SK-N-MC (cell line): Measurements from ENCODE around the gene PTGDR.

Source experiments
- DNase-seq: peaks from one replicate; pipeline ENCODE4 v3.0.0-alpha.2; 2011; ENCODE audit warnings: low read depth, low spot score
- H3K27ac ChIP-seq: fragments of 200-600 bp; sonication (generic); 2 replicates; pipeline ENCODE4 v1.5.1; 2016; ENCODE audit warnings: mixed run types
- H3K36me3 ChIP-seq: fragments of 200-600 bp; sonication (generic); 2 replicates; pipeline ENCODE4 v1.6.1; 2017; ENCODE audit warnings: antibody characterized with exemption, low read length, mixed read lengths; ENCODE audit not compliant: insufficient read depth
- H3K4me3 ChIP-seq: fragments of 200-600 bp; sonication (generic); 2 replicates; pipeline ENCODE4 v1.5.1; 2016
- H3K9ac ChIP-seq: fragments of 200-600 bp; sonication (generic); 2 replicates; pipeline ENCODE4 v1.8.0; 2017; ENCODE audit warnings: mixed run types, mixed read lengths; ENCODE audit not compliant: insufficient read length
- H3K9me3 ChIP-seq: fragments of 200-600 bp; sonication (generic); 2 replicates; pipeline ENCODE4 v1.6.1; 2017; ENCODE audit warnings: low read depth, mild to moderate bottlenecking, antibody characterized with exemption, low read length, moderate library complexity, mixed read lengths
- EZH2 ChIP-seq: fragments of 200-600 bp; sonication (generic); IDR thresholded peaks from one replicate; pipeline ENCODE4 v1.6.1; 2017; ENCODE audit warnings: antibody characterized with exemption
- FOXP2 ChIP-seq: optimal IDR thresholded peaks from 2 replicates; pipeline ENCODE3; 2011; ENCODE audit warnings: mild to moderate bottlenecking, moderate library complexity; ENCODE audit not compliant: insufficient read depth; ENCODE audit errors: extremely low read length, control extremely low read depth
- POLR2AphosphoS5 ChIP-seq: IDR thresholded peaks from 2 replicates; pipeline ENCODE4 v1.6.1; 2012; ENCODE audit warnings: mild to moderate bottlenecking, low read depth, low read length, borderline replicate concordance

Gene PTGDR

DNA sequence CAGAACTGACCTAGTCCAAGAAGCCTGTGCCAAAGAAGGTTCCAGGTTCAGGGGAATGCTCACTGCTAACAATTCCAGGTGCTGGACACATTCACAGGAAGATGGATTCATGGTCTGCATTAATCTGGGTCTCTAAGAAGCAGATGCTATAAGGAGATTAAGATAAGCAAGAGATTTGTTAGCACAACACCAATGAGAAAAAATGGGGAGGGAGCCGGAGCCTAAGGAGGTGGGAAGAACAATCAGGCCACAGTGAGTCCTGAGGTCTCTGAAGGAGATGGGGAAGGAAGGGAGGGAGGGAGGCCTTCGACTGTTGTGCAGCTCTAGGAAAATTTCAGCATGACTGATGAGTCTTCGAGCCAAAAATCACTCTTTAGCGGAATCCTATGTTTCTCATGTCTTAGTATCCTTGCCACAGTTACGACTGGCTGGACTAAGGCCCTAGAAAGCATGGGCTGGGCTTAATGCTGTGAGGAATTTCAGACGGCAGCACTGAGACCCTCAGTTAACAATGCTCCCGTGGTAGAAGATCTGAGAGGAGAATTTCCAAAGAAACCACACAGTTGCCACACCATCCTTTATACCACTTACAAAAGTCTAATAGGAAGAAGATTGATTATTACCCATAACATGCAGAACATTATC is 31.5 kb upstream of the PTGDR start:
- no peak overlapping the region for H3K4me3 ChIP-seq
- TF ChIP-seq FOXP2 (no peak), POLR2AphosphoS5 (no peak), EZH2 (no peak)
- DNase-seq = no peak
- no peaks in the 10 kb centered on the region for H3K36me3 ChIP-seq
- no peak overlapping the region for H3K27ac ChIP-seq
- H3K9me3 ChIP-seq = no peaks in the 10 kb centered on the region
- H3K9ac ChIP-seq = no peak overlapping the region

DNA sequence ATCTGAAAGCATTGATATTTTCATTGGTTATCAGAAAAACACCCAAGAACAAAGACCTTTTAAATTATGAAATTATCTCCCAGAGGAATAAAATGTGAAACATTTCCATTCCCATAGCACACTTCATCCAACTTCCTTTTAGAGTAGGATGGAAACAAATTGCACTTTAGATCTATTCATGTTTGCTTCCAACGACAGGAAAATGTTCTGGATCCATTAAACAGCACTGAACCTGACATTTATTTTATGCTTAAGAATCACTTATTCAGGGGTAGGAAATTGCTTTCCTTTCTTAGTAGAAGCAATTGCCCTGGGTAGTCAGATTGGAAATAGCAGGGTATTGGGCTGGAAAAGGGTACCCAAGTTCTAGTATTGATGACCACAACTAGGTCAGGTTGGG is 28.8 kb upstream of the PTGDR start:
- H3K27ac ChIP-seq = no peak overlapping the region
- H3K4me3 ChIP-seq = no peak overlapping the region
- no peak for TF ChIP-seq POLR2AphosphoS5
- no peak for TF ChIP-seq FOXP2
- H3K9ac ChIP-seq = no peak overlapping the region
- no peaks in the 10 kb centered on the region for H3K9me3 ChIP-seq
- no peak for DNase-seq
- H3K36me3 ChIP-seq = no peaks in the 10 kb centered on the region

DNA sequence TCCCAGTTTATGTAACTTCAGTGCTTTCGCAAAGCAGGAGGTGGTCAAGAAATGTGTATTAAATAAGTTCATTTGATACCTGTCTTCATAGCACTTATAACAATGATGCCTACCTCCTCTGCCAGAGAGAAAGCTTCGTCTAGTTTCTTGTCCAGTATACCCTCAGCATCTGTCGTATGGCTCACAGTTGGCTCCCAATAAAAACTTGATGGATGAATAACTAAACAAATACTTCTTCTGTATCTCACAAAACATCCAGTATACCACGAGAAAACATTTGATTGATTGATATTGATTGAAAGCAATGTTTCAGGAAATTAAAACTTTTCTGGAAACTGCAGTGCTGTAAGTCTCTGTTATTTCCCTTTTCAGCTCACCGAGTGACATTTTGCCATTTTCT is 26.9 kb upstream of the PTGDR start:
- Histone ChIP-seq H3K27ac (no peak overlapping the region), H3K9ac (no peak overlapping the region), H3K36me3 (no peaks in the 10 kb centered on the region), H3K4me3 (no peak overlapping the region), H3K9me3 (no peaks in the 10 kb centered on the region)
- DNase-seq = no peak
- TF ChIP-seq EZH2 = no peak
- TF ChIP-seq POLR2AphosphoS5 = no peak
- no peak for TF ChIP-seq FOXP2

DNA sequence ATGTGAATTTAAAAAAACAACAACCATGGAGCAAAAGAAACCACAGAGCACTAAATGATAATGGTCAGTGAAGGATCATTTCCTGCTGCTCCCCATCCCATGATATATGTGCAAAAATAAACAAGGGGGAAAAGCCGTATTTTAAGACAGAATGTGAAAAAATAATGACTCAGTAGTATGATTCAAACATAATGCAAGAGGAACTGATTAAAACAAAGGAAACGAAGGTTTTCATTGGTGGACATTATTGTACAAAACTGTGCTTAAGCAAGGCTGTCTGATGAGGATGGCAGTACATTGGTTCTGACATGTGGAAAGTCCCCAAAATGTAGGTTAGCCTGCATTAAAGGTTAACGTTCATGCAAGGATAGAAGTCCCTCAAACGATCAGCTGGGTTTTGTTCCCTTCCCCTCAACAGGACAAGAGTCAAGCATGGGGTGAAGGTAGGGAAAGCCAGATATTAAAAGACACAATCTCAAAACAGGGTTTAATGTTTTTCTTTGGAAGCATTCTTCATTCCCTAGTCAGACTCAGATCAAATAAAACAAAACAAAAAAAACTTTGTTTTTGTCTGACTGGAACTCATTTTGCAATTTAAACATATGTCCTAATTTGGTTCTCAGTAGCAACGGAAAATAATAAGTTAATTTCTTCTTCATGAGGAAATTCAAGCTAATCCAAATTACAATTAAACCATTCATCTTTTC is 26.3 kb upstream of the PTGDR start:
- DNase-seq = no peak
- Histone ChIP-seq H3K9me3 (no peaks in the 10 kb centered on the region), H3K36me3 (no peaks in the 10 kb centered on the region), H3K4me3 (no peak overlapping the region), H3K9ac (no peak overlapping the region), H3K27ac (no peak overlapping the region)
- no peak for TF ChIP-seq EZH2
- no peak for TF ChIP-seq FOXP2

DNA sequence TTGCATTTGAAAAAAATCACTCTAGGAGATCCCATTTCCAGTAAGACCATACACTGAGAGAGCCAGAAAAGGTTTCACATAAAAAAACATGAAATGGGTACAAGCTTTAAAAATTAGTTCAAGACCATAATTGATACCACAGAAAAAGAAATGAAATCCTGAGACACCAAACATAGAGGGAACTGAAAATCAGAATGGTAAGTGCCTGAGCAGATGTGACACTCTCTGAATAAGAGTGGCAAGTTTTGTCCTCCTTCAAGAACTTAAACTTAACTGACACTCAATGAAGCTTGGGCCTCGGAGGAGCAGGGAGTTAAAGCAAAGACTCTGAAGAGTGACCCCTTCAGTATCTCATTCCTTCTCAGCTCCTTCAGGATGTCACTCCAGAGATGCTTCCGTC is 23.2 kb upstream of the PTGDR start:
- TF ChIP-seq EZH2 (no peak), POLR2AphosphoS5 (no peak), FOXP2 (no peak)
- Histone ChIP-seq H3K36me3 (no peaks in the 10 kb centered on the region), H3K9me3 (no peaks in the 10 kb centered on the region), H3K27ac (no peak overlapping the region), H3K9ac (no peak overlapping the region), H3K4me3 (no peak overlapping the region)
- DNase-seq = no peak

DNA sequence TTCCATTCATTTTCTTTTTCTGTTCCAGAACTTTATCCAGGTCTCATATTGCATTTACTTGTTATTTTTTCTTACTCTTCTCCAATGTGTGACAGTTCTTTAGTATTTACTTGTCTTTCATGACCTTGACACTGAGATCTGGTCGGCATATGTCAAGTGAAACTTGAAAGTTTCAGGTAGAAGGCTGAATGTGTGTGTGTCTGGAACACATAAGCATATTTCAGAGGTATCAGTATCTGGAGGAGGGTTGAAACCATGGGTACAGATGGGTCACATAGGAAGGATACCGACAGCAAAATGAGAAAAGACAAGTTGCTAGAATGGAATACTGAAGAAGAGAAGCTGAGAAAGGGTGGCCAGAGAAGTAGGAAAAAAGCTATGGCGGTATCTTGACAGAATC is 22.5 kb upstream of the PTGDR start:
- Histone ChIP-seq H3K9ac (no peak overlapping the region), H3K4me3 (no peak overlapping the region), H3K9me3 (no peaks in the 10 kb centered on the region), H3K27ac (no peak overlapping the region), H3K36me3 (no peaks in the 10 kb centered on the region)
- DNase-seq = no peak
- no peak for TF ChIP-seq POLR2AphosphoS5
- TF ChIP-seq EZH2 = no peak
- TF ChIP-seq FOXP2 = no peak

DNA sequence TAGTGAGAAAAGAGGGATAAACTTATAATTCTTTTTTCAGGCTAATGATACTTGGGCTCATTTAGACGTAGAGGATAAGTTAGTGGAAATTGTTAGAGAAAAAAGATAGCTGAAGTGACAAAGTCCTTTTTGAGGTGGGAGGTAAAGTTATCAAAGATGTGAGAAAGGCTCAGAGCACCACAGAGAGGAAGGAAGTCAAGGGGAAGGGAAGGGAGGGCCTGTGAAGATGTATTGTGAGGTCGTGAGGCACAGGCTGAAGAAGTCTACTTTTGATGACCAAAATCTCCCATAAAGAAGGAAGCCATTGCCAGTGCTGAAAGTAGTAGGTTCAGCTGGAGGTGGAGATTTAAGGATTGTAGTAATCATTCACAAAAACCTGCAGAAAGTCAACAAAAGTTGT is 19.4 kb upstream of the PTGDR start:
- DNase-seq = no peak
- Histone ChIP-seq H3K9ac (no peak overlapping the region), H3K36me3 (no peaks in the 10 kb centered on the region), H3K4me3 (no peak overlapping the region), H3K9me3 (no peaks in the 10 kb centered on the region), H3K27ac (no peak overlapping the region)
- TF ChIP-seq POLR2AphosphoS5 (no peak), FOXP2 (no peak), EZH2 (no peak)

DNA sequence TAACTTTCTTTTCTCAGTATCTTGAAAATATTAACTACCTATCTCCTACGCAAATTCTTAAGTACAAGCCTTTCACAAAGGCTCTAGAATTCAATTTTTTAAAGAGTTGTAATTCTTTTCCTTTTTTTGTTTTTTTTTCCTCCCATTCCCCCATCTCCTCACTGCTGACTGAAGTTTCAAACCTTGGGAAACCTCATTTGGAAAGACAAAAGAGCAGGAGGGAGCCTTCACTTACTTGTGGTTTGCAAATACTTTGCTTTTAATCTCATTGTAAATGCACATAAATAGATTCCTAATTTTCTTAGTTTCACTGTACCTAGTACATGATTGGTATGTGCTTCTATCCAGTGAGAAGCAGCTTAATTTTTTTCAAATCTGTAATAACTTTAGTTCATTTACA is 15.8 kb upstream of the PTGDR start:
- Histone ChIP-seq H3K9me3 (no peaks in the 10 kb centered on the region), H3K9ac (no peak overlapping the region), H3K36me3 (no peaks in the 10 kb centered on the region), H3K27ac (no peak overlapping the region), H3K4me3 (no peak overlapping the region)
- TF ChIP-seq POLR2AphosphoS5 (no peak), EZH2 (no peak), FOXP2 (no peak)
- DNase-seq = no peak

DNA sequence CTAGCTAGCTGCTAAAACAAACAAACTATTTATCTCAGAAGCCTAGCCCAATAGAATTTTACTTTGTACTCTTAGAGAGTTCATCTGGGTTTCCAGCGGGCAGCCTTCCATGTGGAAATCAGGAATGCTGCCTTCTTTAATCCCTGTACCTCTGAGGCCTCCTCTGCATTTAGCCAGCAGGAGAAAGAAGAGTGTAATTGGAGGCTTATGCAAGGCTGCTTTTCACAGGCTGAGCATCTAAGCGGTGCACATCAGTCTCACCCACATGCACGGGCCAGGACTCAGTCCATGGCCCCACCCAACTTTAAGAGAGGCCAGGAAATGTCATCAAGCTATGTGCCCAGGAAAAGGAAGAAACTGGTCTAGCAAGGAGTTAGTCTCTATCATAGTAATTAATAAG is 14.0 kb upstream of the PTGDR start:
- no peak for TF ChIP-seq FOXP2
- no peak for TF ChIP-seq EZH2
- no peak for TF ChIP-seq POLR2AphosphoS5
- Histone ChIP-seq H3K27ac (no peak overlapping the region), H3K4me3 (no peak overlapping the region), H3K36me3 (no peaks in the 10 kb centered on the region), H3K9ac (no peak overlapping the region), H3K9me3 (no peaks in the 10 kb centered on the region)
- DNase-seq = no peak
